Neutrophil (primary cell): Measurements from ENCODE around the gene ERCC6L2.

Experiments
- H3K27ac ChIP-seq: fragments of 200-600 bp; sonication (generic); 2 replicates; pipeline ENCODE4 v1.5.1; 2016; ENCODE audit warnings: mild to moderate bottlenecking, moderate library complexity
- H3K27me3 ChIP-seq: fragments of 200-600 bp; sonication (generic); 2 replicates; pipeline ENCODE4 v1.6.0; 2016; ENCODE audit warnings: mild to moderate bottlenecking
- H3K36me3 ChIP-seq: fragments of 200-600 bp; sonication (generic); 2 replicates; pipeline ENCODE4 v1.5.1; 2017
- H3K4me1 ChIP-seq, 2 experiments: fragments of 200-600 bp in 1 of 2; sonication (generic) in 1 of 2; 1 replicate in 1 of 2; 2 replicates in 1 of 2; pipeline versions ENCODE4 v1.5.1 to v1.6.1; 2013 to 2016; ENCODE audit warnings: low read depth in 1 of 2, low read length in 1 of 2, mild to moderate bottlenecking in 1 of 2, moderate library complexity in 1 of 2; ENCODE audit not compliant: control insufficient read depth in 1 of 2, insufficient read depth in 1 of 2
- H3K4me3 ChIP-seq, 2 experiments: fragments of 200-600 bp in 1 of 2; sonication (generic) in 1 of 2; 1 replicate in 1 of 2; 2 replicates in 1 of 2; pipeline ENCODE4 v1.5.1; 2013 to 2016; ENCODE audit warnings: low read depth in 1 of 2, low read length in 1 of 2, mild to moderate bottlenecking in 1 of 2, moderate library complexity in 1 of 2
- H3K9me3 ChIP-seq: fragments of 200-600 bp; sonication (generic); 2 replicates; pipeline ENCODE4 v1.5.1; 2016
- TF ChIP-seq, protein P1 (sequence below): fragments of 200-600 bp; sonication (generic); IDR thresholded peaks from 2 replicates; pipeline ENCODE4 v1.5.1; 2016; ENCODE audit warnings: antibody characterized with exemption

ERCC6L2 gene

DNA sequence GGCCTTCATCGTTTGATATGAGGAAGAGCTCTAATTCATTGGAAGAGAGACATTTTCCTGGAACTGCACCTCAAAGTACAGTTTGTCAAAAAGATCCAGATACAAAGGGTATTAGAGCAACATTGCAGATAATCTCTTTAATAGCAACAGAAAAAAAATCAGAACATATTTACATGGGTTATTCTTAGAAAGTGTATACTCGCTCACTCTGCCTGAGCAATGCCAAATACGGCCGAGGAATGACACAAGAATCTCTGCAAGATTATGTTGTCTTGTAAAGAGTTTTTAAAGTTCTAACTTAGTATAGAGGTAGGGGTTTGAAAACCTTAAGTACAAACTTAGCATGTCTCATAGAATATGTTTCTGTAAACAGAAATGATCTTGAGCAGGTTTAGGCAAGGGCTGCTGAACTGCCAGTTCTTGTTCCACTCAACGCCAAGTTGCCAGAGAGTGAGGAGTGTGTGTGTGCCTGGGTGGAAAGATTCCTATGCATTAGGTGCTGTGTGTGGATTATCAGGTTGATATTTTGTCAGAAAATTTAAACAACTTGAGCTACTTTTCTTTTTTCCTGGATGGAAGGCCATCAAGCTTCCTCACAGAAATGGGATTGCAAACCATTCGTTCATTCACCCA is 41.8 kb upstream of the ERCC6L2 start:
- TF ChIP-seq, protein P1, sequence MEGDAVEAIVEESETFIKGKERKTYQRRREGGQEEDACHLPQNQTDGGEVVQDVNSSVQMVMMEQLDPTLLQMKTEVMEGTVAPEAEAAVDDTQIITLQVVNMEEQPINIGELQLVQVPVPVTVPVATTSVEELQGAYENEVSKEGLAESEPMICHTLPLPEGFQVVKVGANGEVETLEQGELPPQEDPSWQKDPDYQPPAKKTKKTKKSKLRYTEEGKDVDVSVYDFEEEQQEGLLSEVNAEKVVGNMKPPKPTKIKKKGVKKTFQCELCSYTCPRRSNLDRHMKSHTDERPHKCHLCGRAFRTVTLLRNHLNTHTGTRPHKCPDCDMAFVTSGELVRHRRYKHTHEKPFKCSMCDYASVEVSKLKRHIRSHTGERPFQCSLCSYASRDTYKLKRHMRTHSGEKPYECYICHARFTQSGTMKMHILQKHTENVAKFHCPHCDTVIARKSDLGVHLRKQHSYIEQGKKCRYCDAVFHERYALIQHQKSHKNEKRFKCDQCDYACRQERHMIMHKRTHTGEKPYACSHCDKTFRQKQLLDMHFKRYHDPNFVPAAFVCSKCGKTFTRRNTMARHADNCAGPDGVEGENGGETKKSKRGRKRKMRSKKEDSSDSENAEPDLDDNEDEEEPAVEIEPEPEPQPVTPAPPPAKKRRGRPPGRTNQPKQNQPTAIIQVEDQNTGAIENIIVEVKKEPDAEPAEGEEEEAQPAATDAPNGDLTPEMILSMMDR: no peak
- H3K27ac ChIP-seq: no peak overlapping the region

DNA sequence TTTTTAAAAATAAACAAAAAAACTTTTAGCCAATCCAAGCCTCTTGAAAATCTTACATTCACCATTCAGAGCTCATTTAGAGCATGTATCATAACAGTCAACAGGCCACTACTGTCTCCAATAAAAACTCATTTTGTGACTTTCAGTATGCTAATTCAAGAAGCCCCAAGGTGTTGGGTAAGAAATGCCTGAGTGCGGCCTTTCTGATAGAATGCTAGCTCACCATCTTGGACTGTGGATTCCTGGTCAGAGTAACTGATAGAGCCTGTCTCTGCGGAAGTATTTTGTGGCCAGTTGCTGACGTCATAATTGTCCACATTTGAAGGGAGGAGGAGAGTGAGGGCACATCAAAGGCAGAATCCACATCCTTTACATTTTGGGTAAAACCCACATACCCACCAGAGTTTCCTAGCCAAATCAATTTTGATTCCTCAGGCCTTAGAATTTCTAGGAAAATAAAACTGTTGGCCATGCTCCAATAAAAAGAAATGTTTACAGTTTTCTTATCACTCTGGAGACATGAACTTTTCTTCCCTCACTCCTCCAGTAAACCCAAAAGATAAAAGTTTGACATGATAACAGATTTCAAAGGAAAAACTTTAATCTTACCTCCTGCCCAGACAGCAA is 41.1 kb upstream of the ERCC6L2 start:
- no peaks in the 10 kb centered on the region for H3K9me3 ChIP-seq
- TF ChIP-seq, protein P1: no peak
- no peaks in the 10 kb centered on the region for H3K27me3 ChIP-seq
- no peaks in the 10 kb centered on the region for H3K4me1 ChIP-seq
- no peak overlapping the region for H3K27ac ChIP-seq
- no peak overlapping the region for H3K4me3 ChIP-seq
- no peaks in the 10 kb centered on the region for H3K36me3 ChIP-seq

More for the DNA sequence above, 41.8 kb upstream of the ERCC6L2 start:
- Histone ChIP-seq H3K9me3 (no peaks in the 10 kb centered on the region), H3K36me3 (no peaks in the 10 kb centered on the region), H3K4me1 (no peaks in the 10 kb centered on the region), H3K4me3 (no peak overlapping the region), H3K27me3 (no peaks in the 10 kb centered on the region)

DNA sequence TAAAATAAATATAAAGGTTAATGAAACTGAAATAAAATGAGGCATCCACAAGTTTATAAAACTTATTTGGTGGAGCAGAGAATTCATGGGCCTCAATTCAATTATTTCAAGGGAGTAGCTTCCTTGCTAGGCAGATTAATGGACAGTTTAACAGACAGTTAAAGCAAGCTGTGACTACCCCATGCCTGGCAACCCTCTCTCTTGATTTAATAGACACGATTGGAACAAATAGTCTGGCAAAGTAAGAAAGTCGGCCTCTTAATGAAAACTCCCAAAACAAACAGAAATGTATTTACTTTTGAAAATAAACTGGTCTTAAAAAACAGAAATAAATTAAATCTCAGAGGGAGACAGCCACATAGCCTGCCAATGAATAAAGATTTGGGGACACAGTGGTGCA is 40.1 kb upstream of the ERCC6L2 start:
- H3K27me3 ChIP-seq: no peaks in the 10 kb centered on the region

DNA sequence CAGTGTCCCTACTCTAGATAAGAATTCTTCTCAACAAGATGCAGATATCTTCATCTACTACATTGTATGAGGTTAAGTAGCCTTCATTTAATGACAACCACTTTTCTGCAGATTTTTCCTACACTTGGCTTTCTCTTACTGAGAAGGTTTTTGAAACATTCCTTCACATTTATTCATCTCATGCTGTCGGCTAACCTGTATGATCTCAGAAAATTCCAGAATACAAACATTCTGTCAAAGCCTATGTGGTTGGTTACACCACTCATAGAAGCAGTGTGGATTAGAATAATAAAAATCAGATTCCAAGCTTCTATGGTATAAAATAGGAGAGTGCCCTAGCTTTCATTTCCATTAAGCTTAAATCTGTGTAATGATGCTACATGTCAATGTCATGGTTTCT is 39.4 kb upstream of the ERCC6L2 start:
- H3K27me3 ChIP-seq: no peaks in the 10 kb centered on the region
- TF ChIP-seq, protein P1: no peak
- no peak overlapping the region for H3K27ac ChIP-seq
- no peaks in the 10 kb centered on the region for H3K4me1 ChIP-seq
- H3K4me3 ChIP-seq: no peak overlapping the region
- H3K9me3 ChIP-seq: no peaks in the 10 kb centered on the region
- H3K36me3 ChIP-seq: no peaks in the 10 kb centered on the region

More for the DNA sequence above, 40.1 kb upstream of the ERCC6L2 start:
- Histone ChIP-seq H3K27ac (no peak overlapping the region), H3K9me3 (no peaks in the 10 kb centered on the region), H3K4me3 (no peak overlapping the region), H3K4me1 (no peaks in the 10 kb centered on the region), H3K36me3 (no peaks in the 10 kb centered on the region)
- TF ChIP-seq, protein P1: no peak

DNA sequence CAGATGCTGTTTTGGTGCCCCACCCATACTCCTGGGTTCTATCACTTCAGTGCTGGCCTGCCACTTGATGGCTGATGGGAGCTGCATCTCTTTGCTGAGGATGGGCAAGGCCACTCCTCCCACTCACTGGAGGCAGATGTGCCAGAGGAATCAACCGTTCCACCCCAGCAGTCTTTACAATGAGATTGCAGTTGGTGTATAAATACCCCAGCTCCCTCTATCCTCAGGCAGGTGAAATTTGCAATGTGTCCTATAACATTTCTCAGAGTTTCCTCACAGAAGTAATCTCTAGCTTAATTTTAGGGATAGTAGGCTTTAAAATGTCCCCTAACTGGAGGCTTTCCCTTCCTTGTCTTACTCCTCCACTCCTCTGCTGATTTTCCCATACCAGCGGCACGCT is 36.5 kb upstream of the ERCC6L2 start:
- TF ChIP-seq, protein P1: no peak
- Histone ChIP-seq H3K9me3 (no peaks in the 10 kb centered on the region), H3K4me1 (no peaks in the 10 kb centered on the region), H3K27me3 (no peaks in the 10 kb centered on the region), H3K27ac (no peak overlapping the region), H3K4me3 (no peak overlapping the region), H3K36me3 (no peaks in the 10 kb centered on the region)
